IPS-NIHi7 (cell line): ENCODE results near the gene BAIAP2L2.

ENCODE experiments used
- DNase-seq: peaks from one replicate; pipeline ENCODE4 v3.0.0; 2012; ENCODE audit warnings: mixed read lengths; ENCODE audit errors: extremely low spot score

Gene BAIAP2L2

GRCh38 chr22:38068641-38069371 lies 41.7 kb downstream of the BAIAP2L2 start:
- no peak for DNase-seq

DNA sequence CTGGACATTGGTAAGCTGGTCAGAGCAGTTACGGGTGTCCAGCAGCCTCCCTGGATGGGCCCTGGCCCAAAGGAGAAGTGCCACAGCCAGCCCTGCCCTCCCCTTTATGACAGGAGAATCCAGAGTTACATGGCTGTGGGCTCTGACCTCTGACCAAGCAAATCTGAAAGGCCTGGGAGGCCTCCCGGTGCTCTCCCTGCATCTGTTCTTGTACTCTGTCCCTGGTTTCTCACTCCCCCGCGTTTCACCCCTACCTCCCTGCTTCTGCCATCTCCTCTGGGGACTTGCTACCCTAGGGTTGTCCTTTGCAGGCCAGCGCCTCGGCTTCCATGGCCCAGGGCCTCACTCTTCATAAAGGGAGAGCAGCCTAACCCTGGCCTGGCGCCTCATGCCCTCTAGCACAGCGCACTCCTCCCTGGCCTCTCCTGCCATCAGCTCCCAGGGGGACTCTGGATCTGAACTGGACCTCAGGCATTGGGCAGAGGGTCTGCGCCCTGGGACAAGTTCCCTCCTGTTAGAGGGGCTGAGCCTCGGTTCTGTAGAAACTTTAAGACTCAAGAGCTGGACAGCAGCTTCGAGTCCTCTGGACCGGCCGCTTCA lies 42.6 kb downstream of the BAIAP2L2 start:
- DNase-seq = no peak

DNA sequence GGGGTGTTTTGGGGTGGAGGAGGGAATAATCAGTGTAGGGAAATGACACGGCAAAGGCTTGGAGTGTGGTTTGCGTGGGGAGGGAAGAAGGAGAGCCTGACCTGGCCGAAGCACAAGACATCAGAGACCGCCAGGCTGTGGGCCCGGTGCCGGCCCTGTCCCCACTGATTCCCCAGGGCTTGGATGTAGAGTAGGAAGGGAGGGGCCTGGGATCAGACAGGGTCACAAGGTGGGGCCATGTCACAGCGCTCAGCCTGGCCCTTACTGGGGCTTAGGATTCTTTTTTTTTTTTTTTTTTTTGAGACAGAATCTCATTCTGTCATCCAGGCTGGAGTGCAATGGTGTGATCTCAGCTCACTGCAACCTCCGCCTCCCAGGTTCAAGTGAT lies 43.5 kb downstream of the BAIAP2L2 start:
- no peak for DNase-seq

DNA sequence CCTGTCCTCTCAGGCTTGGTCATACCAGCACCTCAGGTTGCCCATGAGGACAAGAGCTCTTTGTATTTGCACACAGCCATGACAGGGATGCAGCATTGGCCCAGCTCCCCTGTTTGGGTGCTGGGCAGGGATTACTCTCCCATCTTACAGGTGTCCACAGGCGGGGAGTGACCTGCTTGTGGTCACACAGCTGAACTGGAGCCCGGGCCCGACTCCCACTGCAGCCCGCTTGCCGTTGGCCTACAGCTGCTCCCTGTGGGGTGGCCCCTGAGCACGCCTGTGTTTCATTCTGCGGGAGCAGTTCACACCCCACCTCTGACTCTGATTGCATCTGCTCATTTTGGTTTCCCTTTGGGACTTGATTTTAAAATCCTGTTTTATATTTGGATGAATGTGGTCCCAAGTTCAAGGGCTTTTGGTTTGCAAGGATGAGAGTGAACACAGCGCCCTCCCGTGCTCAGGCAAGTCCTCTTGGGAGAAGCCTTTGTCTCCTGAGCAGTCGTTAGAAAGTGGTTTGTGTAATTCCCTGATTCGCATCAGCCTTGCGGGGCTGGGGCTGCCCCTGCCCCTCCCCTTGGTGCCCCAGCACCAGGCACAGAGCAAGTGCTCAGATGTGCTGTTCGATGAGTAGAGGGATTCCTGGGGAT lies 44.0 kb downstream of the BAIAP2L2 start:
- DNase-seq = no peak

- no peak for DNase-seq
Measured at GRCh38 chr22:38065539-38065938, 44.9 kb downstream of the BAIAP2L2 start.

DNA sequence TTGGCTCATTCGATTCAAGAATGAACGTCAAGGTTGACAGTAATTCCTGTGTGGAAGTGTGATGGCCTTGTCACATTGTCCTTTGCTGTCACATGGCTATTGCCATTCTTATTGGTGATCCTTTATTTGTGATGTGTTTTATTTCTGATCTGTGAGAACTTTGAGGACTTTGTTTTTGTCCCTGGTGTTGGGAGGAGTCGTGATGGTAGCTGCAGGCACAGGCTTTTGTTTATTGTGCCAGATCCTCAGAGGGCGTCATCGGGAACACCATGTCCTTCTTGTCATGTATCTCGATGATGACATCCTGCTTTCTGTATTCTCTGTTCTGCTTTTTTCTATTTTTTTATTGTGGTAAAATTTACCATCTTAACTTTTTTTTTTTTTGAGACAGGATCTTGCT lies 47.7 kb downstream of the BAIAP2L2 start:
- no peak for DNase-seq

- peak; percentile 98 for DNase-seq
Measured at GRCh38 chr22:38056969-38057891, 53.3 kb downstream of the BAIAP2L2 start, which contains the start of gene PICK1. Gene PICK1, plus strand, starts transcription at chr22:38057404. Its CDS starts 406 bp downstream, at chr22:38057810.

GRCh38 chr22:38051900-38052862 lies 58.3 kb downstream of the BAIAP2L2 start:
- peak; percentile 97 for DNase-seq

- DNase-seq = no peak
Measured at GRCh38 chr22:38051261-38051660, 59.2 kb downstream of the BAIAP2L2 start.

DNA sequence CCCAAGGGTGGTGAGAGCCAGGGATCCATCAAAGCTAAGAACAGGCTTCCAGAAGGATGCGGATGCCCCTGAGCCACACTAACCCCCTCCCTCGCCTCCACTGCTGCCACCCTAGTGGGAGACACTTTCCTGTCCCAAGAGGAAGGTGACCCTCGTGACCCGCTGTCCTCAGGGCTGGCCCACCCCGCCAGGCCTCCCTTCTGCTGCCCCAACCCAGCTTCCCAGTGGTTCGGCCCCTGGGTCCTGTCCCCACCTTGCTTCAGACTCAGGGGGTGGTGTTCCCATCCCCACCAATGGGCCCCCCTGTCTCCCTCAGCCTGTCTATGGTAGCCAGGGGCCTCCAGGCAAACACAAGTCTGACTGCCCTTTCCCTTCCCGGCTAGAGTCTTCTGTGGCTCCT lies 59.8 kb downstream of the BAIAP2L2 start:
- DNase-seq = no peak

DNA sequence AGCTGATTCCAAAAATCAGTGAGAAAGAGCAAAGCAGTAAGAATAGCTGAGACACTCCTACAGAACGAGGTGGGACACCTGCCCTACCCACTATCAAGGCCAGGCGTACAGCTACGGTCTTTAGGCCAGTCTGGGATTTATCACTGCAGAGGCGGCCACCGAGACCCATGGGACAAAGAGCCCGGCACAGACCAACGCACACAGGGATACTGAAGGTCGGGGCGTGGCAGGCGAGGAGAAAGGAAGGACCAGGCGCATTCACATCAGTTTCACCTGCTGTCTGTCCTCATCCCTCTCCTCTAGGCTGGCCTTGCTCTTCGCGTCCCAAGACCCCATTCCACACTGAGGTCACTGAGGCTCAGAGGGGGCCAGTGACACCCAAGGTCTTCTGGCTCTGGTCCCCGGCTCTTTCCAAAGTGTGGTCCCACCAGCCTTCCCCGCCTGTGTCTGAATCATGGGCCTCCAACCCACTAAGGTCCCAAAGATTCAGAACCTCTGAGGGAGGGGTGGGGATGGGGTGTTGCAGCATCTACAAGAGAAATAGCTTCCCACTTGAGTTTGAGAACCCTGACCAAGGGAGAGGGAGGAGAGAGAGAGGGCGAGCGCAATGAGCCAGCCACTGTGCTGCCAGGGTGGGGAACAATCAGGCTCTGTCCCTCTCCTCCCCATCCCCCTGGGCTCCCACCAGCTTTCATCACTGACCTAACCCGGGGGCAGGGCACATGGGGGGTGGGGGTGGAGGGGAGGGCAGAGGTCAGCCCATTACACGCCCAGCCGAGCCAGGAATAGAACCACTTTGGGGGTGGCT lies 60.5 kb downstream of the BAIAP2L2 start:
- DNase-seq = no peak

DNA sequence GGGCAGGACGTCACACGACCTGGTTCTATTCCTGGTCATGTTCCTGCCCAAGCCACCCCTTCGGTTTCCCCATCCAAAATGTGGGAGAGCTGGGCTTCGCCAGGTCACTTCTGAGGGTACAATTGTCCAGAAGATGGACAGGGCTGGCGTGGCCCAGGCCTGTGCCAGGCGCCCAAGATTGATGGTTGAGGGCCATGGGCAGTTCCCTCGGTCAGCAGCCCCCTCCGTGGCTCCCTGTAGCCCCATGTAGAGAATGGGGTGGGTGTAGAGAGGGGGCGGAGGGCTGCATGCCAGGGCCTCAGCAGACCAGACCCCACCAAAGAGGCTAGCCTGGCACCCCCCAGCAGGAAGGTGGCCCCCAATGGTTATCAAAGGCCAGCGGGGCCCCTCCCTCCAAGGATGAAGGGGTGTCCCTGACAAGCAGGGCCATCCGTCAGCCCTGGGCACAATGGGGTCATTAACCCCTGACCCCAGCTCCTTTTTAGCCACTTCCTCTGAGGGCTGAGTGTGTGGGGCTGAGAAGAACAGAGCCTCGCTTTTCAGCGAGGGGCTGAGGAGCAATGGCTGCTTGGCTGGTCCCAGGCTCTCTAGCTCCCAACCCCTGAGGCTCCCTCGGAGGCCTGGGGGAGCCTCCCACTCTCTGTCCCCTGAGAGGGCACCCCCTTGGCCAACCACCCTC lies 64.3 kb downstream of the BAIAP2L2 start:
- DNase-seq = no peak

DNA sequence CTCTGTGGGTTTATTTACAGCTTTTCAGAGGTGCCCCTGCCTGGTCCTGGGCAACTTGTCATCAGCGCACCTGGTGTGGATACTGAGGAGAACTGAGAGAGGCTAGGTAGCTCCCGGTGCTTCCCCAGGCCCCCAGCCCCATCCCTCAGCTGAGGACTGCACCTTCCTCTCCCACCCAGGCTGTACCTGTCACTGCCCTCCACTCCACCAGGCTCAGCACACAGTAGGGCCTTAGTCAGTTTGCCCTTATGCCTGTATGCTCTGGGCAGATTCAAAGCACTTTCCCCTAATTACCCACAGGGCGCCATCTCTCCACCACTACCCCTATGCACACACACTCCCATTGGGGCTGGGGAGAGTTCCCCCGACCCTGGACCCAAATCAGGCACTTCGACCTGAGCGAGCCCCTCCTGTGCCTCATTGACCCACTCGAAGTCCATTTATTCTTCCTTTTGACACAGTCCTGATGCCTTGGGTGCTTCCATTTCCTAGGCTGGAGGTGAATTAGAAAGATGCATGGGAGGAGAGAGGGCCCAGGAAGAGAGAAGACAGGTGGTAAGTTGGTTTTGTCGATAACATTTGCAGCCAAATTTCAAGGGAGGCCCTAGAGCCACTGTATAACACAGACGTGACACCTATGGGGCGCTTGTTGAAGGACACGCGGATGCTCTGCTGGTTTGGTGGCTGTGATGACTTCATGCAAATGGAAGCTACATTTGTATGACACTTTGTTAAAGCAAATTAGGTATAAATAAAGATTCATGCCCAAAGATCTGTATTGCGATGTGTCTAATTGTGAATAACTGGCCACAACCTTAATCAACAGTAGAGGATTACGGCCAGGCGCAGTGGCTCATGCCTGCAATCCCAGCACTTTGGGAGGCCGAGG lies 67.1 kb downstream of the BAIAP2L2 start:
- no peak for DNase-seq

- no peak for DNase-seq
Measured at GRCh38 chr22:38042488-38042790, 68.0 kb downstream of the BAIAP2L2 start.

- no peak for DNase-seq
Measured at GRCh38 chr22:38041760-38042487, 68.6 kb downstream of the BAIAP2L2 start.

- DNase-seq = no peak
Measured at GRCh38 chr22:38040953-38041759, 69.3 kb downstream of the BAIAP2L2 start.
